ENCODE data around the gene ELMO1.

ELMO1 gene

GRCh38 chr7:37430640-37431039, 18.0 kb downstream of the ELMO1 start:
- no peak for DNase-seq

GRCh38 chr7:37430171-37430570, 18.5 kb downstream of the ELMO1 start:
- no peak for DNase-seq

GRCh38 chr7:37429435-37429791, 19.3 kb downstream of the ELMO1 start:
- DNase-seq: no peak

DNA sequence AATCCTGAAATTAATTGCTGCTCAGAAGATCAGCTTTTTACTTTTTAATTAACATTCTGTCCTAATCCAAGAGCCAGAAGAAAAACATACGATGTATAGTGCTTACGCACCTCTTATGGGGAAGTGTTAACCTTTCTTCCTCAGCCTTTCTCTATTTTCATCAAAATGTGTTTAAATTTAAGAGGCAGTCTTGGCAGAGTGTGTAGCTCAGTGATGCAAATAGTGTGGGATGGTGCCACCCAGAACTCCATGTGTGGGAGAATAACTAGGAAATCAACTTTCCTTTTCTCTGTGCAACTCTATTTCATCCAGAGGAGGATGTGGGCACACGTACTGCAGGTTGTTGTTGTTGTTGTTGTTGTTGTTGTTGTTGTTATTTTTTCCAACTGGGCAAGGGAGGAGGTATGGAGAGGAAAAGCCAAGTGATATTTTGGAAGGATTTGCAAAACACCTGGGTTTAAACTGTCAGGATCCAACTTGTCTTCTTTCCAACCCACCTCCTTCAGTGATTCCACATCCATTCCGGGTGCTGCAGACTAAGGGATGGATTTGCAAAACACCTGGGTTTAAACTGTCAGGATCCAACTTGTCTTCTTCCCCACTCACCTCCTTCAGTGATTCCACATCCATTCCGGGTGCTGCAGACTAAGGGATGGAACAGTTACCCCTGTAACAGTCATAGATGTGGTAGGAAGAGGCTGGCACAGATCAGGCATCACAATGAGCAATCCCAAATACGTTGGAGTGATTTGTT, 19.8 kb downstream of the ELMO1 start:
- DNase-seq: no peak

DNA sequence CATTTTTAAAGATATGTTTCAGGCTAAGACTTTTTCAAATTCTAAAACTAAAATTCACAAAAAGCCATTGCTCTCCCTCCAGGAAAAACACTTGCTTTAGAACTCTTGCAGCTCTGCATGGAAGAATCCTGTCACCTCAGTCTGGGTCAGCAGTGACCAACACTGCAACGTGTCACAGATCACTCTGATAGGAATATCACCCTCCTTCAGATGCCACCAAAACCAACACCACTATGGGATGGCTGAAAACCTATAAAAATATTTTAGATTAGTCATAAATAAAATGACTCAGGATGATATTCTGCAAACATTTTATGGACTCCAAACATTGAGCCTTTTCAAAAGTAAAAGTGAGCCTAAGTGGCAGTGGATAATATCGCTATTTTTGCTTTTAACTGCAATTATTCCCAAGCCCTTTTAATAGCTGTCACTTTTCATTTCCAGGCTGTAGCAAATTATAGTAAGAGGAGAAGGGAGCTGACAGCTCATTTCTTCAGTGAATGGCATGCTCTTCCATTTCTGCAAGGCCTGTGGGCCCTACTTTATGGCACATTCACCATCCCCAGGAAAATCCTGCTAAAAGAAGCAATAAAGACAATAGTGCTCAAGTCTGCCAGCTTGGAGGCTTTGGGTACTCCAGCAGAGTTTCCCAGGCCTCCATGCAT, 21.3 kb downstream of the ELMO1 start:
- DNase-seq: no peak

- no peak for DNase-seq
Observed at GRCh38 chr7:37425498-37425897, 23.2 kb downstream of the ELMO1 start.

DNA sequence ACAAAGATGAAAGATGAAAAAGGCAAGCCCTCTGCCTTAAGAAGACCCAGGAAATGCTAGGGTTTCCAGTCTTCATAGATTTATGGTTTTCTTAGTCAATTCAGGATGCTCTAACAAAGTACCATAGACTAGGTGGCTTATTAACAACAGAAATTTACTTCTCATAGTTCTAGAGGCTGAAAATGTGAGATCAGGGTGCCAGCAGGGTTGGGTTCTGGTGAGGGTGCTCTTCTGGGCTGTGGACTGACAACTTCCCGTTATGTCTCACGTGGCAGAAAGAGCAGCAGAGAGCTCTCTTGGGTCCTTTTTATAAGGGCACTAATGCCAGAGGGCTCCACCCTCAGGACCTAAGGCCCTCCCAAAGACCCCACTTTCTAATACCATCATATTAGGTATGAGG, 23.7 kb downstream of the ELMO1 start:
- DNase-seq: no peak

DNA sequence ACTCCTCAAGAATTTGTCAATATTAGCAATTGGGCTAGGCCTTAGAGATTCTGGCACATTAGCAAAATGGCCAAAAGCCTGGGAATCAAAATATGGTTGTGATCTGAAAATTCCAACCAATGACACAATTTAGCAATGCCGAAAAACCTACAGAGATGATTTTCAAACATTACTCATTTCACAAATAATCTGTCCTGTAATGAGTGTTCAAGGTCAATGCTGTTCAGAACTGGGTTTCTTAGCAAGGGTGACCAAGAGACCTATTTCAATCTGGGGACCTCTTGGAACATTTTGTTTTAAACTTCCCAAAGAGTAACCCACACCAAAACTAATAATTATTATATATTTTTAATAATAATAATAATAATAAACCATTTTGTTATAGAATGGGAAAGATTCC, 24.1 kb downstream of the ELMO1 start:
- no peak for DNase-seq

DNA sequence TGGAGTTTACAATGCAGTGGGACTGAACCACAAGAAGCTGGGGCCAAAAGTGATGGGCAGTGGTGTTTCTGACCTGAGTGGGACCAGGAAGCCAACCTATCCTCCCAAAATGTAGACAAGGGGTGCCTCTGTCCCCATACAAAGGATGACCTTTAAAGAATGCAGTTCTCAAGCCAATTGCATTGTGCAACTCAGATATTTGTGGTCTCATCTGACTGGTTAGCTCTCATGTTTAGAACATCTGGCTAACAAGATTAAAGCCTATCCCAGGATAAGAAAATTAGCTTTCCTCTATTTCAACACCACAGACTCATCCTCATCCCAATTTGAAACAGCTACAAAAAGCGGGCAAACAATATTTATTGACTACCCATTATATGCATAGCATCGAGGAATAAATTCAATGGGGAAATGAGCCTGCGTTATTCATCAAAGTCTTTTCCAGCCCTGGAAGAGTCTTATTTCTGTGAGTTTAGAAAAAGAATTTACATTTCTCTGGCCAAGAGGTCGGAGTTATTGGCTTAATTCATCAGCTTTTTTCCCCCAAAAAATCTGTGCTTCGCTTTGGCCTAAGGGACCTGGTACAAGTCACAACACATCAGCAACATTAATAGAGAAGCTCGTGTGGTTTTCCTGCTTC, 26.7 kb downstream of the ELMO1 start:
- DNase-seq: no peak

DNA sequence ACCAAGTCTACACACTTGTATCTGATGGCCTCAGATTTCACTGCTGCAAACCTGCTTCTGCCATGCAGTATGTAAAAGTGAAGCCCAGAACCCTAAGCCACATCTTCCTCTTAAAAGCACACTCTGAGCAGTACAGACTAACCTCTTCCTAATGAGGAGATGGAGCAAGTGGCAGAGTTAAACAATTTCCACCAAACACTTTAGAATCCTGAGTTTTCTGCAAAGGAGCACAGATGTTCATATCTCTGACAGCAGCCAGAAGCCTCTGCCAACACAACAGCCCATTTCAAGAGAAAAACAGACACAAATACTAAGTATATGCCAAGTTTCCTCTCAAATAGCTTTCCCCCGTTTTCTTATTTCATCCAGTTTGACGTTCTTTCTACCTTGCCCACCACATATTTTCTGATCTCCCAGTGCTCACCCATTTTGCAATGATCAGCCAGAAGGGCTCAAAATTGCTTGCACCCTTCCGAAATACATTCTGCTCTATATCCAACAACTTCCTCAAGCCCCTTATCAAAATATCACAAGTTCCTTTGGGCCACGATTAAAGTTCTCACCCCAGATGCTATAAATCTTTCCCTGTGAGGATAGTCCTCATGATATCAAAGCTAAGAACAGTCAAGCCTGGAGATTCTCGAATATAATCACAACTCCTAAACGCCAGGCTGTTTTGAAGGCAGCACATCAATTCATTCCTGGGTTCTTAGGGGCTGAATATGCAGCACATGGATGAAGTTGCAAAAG, 27.5 kb downstream of the ELMO1 start:
- DNase-seq: no peak

- DNase-seq: no peak
Observed at GRCh38 chr7:37419496-37419895, 29.2 kb downstream of the ELMO1 start.

GRCh38 chr7:37418381-37418780, 30.3 kb downstream of the ELMO1 start:
- no peak for DNase-seq

DNA sequence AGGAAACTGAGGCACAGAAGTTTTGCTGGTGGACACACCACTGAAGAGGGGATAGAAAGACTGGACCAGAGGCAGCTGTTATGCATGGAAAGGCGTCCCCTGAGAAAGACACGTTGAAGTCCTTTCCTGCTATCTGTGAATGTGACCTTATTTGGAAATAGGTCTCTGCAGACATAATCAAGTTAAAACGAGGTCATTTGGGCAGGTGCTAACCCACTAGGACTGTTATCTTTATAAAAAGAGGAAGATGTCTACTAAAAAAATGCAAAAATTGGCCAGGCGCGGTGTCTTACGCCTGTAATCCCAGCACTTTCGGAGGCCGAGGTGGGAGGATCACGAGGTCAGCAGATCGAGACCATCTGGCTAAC, 31.6 kb downstream of the ELMO1 start:
- DNase-seq: no peak

DNA sequence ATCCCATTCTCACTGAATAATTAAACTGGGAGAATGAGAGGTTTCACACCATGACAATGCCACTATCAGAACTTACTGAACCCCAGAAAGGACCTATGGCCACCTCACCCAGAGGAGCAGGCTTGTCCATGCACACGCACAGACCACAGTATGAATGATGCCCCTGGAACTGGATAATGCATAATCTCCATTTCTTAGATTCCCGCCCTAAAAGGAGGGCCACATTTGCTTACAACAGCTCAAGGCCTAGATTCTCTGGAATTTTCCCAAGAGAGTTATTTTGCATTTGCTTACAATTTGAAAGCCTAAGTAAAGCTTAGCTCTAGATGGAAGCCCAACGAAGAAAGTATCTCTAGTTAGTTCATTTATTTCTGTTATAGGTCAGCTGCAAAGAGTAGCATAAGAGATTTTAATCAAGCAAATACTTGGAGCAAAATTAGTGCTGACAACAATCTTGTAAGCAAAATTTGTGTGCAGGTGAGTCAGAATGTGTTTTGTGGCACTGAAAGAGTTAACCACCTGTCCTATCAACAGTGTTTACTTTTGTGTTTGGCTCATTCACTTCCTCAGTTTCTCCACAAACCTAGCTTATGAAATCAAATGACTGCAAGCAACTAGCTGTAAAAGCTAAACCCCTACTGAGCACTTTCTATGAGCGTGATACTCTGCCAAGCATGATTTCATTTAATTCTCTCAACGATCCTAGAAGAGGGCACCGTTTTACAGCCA, 32.1 kb downstream of the ELMO1 start:
- no peak for DNase-seq

- DNase-seq: no peak
Observed at GRCh38 chr7:37415629-37416028, 33.0 kb downstream of the ELMO1 start.

DNA sequence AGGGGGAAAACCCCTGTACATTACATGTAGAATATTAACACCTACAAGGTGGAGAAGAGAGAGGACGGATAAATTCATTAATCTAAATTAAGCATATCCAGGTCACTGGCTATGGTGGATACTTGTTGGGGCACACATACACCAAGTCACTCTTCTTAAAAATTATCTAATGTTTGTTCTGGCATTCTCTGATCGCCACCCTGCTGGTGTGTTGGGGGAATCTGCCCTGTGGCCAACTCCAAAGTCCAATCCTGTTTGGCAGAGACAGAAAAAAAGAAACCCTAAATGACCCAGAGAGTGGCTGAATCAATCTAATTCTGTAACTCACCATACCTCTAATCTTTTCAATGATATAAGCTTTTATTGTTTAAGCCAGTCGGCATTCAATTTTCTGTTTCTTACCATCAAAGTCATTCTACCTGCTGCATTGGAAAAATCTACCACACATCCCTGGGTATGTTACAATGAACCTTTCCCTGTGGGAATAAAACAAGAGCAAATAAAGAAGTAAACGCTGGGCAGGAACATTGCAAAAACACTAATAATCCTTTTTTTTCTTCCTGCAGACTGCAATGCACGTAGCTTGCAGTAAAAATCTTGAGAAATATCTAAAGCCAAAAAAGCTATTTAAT, 34.2 kb downstream of the ELMO1 start:
- DNase-seq: no peak

DNA sequence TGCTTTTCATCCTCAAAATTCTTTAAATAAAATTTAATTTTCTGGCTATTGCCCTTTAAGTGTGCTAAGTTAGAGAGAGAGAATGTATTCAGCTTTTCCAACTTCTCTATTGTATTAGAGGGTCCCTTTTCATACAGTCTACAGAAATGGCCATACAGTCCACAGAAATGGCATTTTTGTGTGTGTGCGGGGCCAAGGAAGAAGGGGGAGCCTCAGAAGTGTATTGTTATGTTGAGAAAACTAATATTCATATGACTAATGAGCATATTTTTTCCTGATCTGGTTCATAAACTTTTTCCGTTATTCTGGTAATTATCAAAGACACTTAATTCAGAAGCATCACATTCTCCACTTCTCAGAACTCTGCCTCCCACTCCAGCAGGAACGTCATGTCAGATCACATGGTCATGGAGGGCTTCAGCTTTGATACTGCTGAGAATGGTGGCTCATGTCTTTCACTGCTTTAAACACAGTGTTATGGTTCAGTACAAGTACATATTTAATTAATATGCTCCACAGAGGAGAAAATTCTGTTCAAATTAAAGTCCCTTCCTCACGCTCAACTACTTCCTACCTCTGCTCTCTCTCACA, 37.1 kb downstream of the ELMO1 start:
- DNase-seq: peak; percentile 69 to 76

DNA sequence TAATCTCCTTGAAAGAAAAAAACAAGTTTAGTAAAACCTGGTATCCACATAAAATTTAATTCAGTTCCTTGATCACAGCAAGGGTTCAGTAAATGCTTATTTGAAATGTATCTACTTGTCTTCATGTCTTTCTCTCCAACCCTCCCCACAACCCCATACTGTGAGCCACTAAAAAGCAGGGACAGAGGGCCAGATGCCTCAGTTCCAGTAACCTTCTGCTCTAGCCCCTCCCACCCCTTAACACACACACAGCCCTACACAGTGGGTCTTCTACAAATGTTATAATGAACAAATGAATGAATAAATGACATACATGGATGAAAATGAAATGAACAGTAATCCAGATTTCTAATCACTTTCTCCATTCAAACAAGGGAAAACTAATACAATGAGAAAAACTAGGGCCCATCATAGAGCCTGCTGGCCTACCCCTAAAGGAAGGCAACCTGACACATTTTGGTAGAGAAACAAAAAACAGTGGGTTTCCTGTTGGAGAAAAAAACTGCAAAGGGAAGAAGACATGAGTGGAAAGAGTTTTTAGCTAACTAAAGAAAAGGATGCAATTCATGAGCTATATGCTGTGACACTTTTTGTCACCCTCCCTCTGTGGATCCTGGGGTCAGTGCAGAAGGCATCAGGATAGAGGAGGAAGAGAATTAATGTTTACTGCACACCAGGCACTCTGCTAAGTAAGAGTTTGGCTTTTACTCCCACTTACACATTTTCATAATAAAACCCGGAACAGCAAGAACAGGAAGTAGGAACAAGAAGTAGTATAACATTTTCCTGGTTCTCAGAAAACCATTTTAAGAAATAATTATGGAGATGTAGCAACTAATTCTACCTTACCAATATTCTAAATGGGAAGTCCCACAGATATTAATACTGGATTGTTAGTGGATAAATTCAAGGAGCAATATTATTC, 38.1 kb downstream of the ELMO1 start:
- DNase-seq: no peak

DNA sequence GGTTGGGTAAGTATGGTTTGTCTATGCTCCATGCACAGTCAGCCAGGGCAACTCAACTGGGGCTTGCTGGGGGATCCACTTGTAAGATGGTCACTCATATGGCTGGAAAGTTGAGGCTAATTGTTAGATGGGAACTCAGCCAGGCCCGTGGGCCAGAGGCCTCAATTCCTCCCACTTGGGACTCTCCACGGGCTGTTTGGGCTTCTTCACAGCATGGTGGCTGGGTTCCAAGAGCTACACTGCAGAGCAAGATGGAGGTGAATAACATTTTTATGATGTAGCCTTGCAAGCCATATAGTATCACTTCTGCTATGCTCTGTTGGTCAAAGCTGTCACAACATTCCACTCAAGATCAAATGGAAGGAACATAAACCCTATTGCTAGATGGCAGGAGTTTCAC, 39.2 kb downstream of the ELMO1 start:
- DNase-seq: peak in 1 of 2 donors; percentile 5

DNA sequence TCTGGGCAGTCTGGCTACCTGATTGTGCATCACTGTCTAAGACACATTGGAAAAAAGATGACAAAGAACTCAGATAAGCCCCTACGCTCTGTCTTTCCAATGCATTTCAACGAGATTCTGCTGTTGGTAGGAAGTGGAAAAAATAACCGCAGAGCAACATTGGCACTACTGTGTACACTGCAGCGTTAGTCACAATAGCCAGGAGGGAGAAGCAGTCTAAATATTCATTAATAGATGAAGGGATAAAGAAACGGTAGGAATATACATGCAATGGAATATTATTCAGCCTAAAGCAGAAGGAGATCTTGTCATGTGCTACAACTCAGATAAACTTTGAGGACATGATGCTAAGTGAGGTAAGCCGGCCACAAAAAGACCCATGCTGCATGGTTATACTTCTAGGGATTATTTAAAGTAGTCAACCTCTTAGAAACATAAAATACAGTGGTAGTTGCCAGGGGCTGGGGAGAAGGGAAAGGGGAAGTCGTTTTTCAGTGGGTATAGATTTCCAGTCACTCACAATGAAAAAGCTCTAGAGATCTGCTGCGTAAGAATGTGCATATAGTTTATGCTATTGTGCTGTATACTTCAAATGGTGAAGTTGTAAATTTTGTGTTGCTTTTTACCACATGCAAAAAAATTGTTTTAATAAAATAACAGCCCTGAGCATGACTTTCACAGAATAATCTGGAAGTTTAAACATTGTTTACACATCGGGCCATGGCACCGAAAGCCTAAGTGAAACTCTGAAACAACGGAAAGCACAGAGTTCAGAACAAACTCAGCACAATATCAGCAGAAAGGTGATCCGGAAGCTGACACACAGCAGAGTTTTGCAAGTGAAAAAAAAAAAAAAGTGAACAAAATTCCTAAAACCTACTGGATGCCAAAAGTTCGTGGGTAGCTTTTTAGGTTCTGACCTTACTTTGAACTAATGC, 40.1 kb downstream of the ELMO1 start:
- peak; percentile 45 to 47 for DNase-seq

Measured in activated CD4-positive, alpha-beta T cell treated with anti-CD3 and anti-CD28 coated beads for 4 hours (primary cell).